Suprapubic skin (tissue), 4 donors: Measurements from ENCODE around the gene PLXNC1.

Source experiments
- POLR2A ChIP-seq, 2 donors: fragments of 450-650 bp; IDR thresholded peaks; one replicate each; pipeline ENCODE4 v1.6.1; 2017; ENCODE audit warnings: antibody characterized with exemption in 2 of 2, mild to moderate bottlenecking in 2 of 2, moderate library complexity in 2 of 2
- POLR2AphosphoS5 ChIP-seq, 3 donors: sonication (generic); formaldehyde crosslinking; IDR thresholded peaks; one replicate each; pipeline ENCODE4 v1.6.1; 2017; ENCODE audit warnings: antibody characterized with exemption in 3 of 3
- TF ChIP-seq, protein P1 (sequence below), 2 donors: fragments of 200-600 bp in 1 of 2; fragments of 450-650 bp in 1 of 2; sonication (generic) in 1 of 2; IDR thresholded peaks; one replicate each; pipeline ENCODE4 v1.5.1; 2016 to 2019; ENCODE audit warnings: antibody characterized with exemption in 2 of 2, mild to moderate bottlenecking in 1 of 2, moderate library complexity in 1 of 2

DNA sequence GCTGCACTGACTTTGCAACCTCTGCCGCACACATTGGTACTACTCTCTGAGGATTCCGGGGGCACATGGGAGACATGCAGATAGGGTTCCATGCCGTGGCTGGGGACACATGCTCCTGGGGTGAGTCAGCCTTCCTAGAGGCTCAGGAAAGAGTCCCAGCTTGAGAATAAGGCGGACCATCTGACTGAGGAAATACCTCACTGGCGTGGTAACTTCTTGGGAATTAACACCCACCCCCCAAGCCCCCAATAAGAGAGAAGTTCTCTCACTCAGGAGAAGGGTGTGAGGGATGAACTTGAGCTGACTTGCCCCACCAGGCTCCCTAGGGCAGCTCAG lies 23.2 kb downstream of the PLXNC1 start:
- TF ChIP-seq, protein P1, sequence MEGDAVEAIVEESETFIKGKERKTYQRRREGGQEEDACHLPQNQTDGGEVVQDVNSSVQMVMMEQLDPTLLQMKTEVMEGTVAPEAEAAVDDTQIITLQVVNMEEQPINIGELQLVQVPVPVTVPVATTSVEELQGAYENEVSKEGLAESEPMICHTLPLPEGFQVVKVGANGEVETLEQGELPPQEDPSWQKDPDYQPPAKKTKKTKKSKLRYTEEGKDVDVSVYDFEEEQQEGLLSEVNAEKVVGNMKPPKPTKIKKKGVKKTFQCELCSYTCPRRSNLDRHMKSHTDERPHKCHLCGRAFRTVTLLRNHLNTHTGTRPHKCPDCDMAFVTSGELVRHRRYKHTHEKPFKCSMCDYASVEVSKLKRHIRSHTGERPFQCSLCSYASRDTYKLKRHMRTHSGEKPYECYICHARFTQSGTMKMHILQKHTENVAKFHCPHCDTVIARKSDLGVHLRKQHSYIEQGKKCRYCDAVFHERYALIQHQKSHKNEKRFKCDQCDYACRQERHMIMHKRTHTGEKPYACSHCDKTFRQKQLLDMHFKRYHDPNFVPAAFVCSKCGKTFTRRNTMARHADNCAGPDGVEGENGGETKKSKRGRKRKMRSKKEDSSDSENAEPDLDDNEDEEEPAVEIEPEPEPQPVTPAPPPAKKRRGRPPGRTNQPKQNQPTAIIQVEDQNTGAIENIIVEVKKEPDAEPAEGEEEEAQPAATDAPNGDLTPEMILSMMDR (IDR thresholded peaks at IDR 0.05), result no peak
- TF ChIP-seq POLR2AphosphoS5 (IDR thresholded peaks at IDR 0.05) (no peak), POLR2A (IDR thresholded peaks at IDR 0.05) (no peak)
